ENCODE results near the gene STPG1.

Gene STPG1

DNA sequence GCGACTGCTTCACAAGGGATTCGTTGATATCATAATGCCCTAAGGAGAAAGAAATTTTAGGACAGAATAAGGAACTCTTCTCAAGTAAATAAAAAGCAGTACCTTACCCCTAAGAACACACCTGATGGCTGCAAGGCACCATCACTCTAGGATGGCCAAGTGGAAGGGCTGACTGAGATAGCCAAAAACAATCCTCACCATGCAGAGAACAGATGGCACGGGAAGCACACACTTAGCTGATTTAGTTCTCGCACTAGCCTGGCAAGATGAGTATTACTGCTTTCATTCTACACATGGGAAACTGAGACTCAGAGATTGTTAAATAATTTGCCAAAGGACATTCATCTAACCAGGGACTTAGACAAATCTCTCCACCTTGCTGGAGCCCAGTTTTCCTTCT, 43.8 kb downstream of the STPG1 start:
- no peak for DNase-seq (ENCODE audit: low spot score)

DNA sequence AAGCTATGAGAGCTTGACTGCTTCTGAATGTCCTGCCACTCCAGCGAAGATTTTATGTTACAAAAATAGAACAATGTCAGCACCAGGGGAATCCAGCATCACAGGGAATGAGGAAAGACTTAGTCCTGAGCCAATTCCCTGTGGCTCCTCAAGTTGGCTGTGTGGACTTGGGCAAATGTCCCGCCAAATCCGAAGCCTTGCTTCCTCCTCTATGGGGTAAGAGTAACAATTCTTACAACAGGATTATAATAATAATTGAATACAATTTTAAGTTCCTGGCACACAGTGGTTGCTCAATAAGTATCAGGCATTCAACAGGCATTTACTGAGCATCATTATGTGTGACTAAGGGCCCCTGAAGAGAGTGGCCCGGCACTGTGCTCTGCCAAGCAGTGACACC, 44.4 kb downstream of the STPG1 start:
- DNase-seq (ENCODE audit: low spot score) = no peak

DNA sequence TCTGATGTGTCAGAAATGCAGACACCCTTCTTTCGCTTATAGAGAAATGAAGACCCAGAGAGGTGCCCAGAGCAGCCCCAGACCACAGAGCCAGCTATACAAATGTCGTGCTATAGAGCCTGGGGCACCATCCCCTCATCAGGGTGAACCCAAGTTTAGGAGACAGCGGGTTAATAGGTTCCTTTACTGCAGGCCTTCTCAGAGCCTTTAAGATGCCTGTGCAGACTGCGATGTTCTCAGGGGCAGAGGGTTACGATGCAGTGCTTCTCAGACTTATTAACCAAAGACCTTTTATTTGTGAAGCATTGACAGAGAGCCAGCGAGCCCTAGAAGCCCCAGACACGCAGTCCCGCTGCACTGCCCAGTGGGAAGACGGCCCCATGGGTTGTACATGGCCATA, 46.9 kb downstream of the STPG1 start:
- DNase-seq (ENCODE audit: low spot score) = no peak

DNA sequence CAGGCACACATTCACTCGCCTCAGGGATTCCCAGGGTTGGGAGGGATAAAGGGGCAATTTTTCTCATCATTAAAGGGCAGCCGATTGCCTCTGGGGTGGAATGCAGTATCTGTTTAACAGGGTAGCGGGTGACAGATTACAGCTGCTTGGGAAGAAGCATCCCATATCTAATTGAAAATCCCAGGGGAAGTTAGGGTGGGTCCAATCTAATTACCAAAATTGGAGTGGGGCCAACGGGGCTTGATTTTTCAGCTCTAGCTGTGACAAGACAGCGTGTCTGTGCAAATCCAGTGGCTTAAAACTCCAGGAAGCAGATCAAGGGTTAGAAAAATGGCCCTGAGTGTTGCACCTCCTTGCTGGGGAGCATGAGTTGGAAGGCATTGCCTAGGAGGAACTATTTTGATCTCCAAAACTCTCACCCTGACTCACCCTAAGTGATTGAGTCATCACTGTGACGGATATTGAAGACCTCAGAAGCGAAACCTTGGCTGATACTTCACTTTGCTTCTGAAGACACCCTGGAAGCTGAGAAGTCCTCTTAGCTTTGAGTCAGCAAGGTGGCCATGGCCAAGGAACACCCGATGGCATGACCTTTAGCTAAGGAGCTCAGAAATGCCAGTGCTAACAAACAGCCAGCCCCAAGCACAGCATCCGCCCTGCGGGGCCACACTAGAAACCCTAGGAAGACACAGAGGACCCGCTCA, 48.5 kb downstream of the STPG1 start:
- peak; percentile 86 for DNase-seq (ENCODE audit: low spot score)

DNA sequence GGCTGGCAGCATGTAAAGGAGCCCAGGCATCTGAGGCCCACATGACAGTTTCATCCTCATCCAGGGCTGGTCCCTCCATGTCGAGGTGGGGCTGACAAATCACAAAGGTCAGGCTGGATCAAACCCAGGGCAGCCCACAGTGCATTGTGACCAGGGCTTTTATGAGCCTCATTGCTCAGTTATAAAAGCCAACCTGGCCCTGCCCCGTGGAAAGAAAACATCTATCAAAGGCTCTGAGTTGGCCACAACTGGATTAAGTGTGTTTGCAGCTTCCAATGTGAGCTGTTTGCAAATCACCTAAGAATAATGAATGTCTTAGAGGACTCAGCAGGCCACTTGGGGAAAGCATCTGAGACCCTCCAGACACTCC, 49.0 kb downstream of the STPG1 start:
- DNase-seq (ENCODE audit: low spot score) = no peak

DNA sequence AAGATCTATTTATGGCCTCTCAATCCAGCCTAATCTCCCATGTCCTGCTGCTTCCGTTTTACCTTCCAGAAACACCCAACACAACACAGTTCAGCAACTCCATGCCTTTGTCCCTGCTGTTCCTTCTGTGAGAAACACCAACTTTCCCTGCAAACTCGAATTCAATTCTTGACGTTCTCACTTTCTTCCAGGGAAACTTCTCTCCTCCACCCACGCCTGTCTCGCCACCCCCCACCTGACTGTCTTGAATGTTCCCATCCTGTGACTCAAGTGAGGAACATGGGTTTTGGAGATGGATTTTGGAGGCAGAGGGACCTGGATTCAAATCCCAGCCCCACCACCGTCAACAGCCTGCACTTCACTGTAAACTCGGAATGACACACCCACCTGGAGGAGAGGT, 49.6 kb downstream of the STPG1 start:
- no peak for DNase-seq (ENCODE audit: low spot score)

DNA sequence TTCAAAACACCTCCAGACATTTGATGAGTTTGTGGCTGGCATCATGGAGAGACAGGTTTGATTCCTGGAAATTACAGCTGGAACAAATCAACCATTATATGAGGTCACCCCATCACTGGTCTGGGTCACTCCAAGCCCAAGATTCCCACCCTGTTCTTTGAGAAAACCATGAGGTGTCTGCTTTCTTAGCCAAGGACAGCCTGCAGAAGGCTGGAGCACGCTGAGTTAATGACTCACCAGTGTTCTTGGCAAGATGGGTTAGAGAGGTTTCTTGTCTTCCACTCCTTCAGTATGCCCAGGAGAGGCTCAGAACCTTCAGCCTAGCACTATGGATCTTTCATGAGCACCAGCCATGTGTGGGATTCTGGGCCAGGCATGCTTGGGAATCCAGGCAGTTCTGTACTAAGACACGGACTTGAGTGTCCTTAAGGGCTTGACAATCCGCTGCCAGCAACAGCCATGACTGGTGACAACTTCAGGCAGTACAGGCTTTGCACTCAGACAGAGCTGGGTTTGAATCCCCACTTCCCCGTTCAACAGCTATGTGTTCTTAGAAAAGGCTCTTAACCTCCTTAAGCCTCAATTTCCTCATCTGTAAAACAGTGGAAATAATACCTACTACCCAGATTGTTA, 50.5 kb downstream of the STPG1 start:
- DNase-seq (ENCODE audit: low spot score) = peak; percentile 89

DNA sequence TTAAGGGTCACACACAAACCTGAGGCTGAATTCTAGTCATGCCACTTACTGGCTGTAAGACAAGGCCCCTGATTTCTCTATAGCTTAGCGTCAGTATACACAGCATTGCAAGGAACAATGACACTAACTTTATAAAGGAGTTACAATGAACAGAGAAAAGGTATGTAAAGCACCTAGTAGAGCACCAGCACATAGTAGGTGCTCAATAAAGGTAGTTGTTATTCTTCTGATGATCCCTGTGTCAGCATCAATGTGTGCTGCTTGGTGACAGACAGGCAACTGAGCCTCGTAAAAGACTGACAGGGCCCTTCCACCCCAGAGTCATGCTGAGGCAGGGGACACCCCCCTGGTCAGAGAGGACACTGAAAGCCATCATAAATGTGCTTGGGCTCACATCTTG, 51.2 kb downstream of the STPG1 start:
- no peak for DNase-seq (ENCODE audit: low spot score)

DNA sequence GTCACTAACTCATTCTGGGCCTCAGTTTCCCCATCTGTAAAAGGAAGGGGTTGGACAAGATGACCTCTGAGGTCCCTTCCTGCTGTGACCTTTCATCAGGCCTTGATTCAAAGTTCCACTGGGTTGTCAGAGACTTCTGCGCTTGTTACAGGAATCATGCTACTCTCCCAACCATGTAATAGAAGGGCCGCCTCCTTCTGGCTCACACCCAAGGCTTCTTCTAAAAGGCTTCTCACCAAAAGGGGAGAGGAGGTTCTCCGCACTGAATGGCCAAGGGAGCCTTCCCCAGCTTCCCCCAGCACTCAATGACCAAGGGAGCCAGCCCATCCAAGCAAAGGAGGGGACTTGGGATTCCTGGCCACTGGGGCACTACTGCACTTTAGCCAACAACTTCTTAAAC, 51.8 kb downstream of the STPG1 start:
- DNase-seq (ENCODE audit: low spot score) = no peak

DNA sequence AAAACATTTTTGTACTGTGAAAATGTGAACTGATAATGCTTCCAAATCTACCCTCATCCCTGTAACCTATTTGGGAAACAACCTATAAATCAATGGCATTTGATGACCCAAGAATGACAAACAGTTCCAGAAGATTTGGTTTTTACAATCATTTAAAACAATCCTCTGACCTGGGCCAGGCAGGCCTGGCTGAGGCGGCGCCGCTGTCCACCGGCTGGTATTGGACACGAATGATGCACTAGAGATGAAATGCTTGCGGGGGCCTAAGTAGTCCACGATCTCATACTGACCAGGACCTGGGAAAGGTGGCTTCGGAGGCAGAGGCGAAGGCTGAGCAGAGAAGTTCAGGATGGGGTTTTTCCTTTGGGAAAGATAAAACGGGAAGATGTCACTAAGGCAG, 52.9 kb downstream of the STPG1 start:
- no peak for DNase-seq (ENCODE audit: low spot score)

DNA sequence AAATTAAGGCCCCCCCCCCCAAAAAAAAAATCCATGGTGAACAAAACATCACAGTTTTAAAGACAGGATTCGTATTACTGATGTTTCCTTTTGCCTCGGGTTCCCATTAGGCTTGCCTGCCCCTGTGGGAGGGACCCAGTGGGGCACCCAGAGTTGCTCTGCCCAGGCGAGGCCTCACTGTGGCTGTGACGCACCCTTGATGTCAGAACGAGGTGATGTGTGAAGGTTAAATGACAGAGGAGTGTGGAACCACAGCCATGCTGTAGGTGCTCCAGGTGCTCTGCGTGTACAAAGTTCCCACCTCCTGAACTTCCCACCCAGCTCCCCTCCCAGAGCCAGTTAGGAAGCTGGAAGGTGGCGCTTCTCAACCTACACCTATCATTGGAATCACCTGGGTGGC, 56.5 kb downstream of the STPG1 start:
- no peak for DNase-seq (ENCODE audit: low spot score)

DNA sequence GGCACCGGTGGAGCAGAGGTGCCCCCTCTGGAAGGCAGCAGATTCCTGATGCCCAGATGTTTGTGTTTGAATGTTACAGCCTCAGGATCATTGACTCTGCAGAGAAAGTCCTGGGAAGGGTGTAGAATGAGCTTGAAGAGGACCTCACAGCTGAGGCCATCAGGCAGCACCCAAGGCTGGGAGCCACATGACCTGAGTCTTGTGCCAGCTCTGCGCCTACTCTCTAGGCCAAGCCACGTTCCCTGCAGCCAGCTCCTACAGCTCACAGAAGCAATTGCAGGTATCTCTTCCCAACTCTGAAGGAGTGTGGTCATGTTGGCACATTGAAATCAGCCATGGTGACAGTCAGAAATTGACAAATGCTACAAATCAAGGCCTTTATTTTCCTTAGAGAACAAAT, 58.1 kb downstream of the STPG1 start:
- DNase-seq (ENCODE audit: low spot score) = no peak

DNA sequence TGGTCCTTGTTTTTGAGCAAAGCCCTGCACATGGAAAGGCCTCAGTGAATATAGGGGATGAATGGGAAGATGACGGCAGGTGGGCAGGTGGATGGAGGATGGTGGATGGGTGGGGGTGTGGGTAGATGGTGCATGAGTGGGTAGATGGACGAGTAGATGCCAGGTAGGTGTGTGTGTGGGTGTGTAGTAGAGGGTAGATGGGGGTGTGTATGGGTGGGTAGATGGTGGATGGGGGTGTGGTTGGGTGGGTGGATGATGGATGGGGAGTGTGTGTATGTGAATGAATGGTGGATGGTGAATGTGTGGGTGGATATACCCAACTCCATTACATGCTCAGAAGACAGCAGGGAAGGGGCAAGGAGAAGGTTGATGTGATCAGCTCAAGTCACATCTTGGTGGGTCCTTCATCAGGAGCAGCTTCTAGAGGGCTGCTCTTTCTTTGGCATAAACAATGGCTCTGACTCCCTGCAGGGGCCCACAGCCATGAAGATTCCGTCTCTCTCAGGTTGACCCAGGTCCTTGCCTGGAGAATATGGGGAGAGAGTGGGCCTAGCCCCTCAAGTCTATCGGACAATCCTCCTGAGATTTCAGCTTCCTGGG, 60.2 kb downstream of the STPG1 start:
- no peak for DNase-seq (ENCODE audit: low spot score)

DNA sequence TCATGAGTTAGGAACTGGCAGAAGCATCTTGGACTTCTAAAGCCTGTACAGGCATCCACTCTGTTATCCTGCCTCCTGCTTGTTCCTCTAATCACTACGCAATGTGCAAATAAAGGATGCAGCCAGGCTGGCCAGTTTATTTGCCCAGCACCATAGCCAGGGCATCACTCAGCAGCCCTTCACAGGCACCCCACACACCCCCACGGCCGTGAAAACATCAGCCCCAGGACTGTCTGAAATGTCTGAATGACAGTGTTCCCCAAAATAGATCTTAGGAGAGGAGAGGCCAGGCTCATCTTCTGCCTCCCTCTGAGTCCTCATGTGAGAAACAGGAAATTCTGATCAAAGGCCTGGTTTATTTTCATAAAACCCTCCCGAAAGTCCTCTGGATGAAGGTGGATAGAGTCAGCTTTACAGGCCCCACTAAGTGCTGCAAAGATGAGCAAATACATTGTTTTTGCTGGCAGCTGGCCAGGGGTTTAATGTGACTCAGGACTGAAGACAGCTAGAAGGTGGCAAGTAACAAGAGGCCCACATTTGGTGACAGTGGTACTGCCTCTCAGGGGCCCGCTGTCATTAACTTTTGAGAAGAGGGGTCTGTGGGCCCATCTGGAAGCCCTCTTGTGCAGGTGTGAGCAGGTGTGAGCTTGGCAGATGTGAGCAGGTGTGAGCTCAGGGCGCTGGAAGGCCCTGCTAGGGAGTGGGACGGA, 61.5 kb downstream of the STPG1 start:
- peak; percentile 44 for DNase-seq (ENCODE audit: low spot score)

DNA sequence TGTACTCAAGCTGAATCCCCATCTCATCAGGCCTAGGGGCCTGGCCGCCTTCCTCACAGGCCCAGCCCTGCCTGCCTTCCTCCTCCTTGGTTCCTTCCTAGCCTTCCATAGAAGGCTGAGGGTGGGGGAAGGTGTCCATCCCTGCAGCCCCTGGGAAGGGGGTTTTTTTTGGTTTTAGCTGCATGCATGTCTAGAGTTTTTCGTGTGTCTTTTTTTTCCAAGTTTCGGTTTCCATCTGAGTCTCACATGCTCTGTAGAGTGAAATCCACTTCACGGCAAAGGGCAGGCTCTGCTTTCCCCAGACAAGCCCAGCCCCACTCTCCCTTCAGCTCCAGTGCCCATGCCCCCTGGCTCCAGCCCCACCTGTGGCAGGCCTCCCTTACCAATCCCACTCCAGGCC, 62.3 kb downstream of the STPG1 start:
- DNase-seq (ENCODE audit: low spot score) = no peak

DNA sequence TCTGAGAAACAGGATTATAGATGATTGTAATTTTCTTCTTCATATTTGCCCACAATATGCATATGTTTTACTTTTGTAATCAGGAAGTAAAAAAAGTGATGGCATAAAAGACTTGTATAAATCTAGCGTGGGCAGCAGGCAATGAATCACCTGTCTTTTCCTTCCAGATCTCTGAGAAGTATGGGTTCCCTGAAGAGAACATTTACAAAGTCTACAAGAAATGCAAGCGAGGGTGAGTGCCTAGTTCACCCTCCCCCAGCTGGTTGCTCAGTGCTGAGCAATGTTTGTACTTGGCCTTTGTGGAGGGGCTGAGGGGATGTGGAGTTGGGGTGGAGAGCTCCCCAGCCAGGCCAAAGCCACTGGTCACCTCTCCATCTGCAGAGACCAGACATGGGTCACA, 63.7 kb downstream of the STPG1 start:
- no peak for DNase-seq (ENCODE audit: low spot score)

DNA sequence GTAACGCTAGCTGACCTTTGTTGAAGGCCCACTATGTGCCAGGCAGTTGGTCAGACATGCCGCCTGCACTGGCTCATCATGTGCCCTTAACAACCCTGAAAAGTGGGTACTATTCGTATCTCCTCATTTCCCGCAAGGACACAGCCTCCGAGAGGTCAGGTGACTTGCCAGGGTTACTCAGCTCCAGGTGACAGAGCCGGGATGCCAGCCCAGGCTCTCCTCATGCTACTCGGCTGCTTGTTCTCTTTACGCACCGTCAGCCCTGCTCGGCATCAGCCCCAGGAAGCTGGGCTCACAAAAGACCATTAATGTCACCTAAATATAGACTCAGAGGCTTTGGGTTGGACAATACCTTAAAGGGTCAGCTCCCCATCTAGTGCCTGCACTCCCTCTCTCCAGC, 65.4 kb downstream of the STPG1 start:
- no peak for DNase-seq (ENCODE audit: low spot score)

DNA sequence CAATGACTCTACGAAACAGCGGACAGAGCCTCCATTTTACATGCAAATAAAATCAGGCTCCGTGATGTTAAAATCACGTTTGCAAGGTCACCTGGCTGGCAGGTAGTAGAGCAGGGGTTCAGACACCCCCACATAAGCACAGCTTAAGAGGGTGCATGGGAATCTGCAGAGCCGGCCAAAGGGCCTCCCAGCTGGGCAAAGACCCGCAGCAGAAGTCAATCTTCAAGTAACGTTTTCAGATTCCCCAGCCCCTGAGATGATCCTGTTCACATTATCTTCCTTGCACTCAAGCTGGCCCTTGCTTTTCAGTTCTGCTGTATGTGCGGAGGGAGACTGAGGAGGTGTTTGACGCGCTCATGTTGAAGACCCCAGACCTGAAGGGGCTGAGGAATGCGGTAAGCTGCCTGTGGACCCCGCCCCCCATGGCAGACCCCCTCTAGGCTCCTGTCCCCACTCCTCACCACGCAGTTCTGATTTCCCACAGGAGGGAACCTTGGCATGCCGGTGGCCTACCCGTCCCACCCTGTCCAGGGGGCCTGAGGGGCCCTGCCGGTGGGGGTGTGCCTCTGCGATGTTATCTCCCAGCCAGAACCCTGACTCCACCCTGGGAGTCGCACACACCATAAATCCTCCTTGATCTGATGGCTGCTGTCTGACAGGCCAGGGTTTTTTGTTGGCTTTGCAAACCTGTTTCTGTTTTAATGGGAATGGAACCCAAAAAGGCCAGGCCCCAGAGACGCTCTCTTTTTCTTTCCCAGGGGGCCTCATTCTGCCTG, 66.2 kb downstream of the STPG1 start:
- no peak for DNase-seq (ENCODE audit: low spot score)

DNA sequence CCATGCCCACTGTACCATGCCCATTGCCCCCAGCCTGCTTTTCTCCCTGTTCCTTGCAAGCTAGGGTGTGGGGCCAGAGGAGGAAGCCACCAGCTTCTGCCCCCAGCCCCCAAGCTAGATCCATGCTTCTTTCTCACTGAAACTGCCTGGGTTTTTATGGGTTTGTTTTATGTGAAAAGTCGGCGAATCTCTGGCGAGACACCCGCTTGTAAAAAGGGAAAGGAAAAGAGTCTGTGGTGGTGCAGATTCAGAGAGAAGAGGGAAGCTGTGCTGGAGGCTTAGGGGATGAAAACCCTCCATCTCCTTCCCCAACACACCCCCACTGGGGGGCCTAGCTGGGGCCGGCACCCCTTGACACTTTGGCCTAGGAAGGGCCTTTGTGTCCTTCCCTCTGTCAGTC, 68.2 kb downstream of the STPG1 start:
- no peak for DNase-seq (ENCODE audit: low spot score)

DNA sequence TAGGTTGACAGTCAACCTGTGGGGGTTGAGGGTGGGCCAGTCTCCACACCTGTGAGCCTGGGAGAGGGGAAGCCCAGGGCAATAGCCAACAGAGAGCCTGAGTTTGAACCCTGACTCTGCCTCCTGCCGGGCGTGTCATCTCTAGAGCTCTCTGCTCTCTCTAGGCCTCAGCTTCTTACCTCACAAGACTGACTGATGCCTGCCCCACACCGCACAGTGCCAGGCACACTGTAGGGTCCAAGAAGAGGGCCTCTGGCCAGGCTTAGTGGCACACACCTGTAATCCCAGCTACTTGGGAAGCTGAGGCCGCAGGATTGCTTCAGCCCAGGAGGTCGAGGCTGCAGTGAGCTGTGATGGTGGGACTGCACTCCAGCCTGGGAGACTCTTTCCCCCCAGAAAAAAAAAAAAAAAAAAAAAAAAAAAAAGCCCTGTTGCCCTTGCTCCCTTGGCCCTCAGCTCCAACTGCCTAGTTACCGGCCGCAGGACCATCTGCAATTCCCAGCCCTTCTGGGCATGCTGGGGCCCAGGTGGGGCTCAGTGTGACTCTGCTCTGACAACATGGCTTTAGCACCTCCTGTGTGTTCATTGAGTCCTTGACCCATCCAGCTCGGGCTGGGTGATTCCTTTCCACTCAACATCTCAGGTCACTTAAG, 69.4 kb downstream of the STPG1 start:
- no peak for DNase-seq (ENCODE audit: low spot score)

DNA sequence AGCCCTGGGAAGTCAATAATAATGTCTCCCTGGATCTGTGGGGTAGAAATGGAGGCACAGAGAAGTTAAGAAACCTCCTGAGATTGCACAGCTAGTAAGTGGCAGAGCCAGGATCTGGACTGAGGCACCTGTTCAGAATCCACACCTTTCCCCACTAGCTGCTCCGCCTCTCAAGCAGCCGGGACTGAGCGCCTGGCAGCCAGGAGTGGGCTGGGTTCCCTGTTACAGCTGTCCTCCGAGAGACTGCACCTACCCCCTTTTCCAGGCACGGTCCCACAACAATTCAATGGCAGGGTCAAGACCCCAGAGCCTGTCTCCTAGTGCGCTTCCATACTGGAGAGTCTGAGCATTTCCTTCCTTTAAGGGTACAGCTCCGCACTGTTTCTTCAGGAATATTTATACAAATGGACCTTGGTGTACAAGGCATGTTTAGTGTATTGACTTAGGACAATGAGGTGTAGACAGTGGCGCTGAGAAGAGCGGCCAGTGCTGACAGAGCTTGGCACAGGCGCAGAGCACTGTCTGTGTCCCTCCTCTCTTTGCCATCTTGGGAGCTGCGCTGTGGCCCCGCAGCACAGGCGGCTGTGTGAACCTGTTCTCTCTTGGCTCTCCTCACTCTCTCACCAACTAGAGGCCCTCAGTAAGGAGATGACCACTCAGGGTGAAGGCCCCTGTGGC, 70.0 kb downstream of the STPG1 start:
- DNase-seq (ENCODE audit: low spot score) = no peak
